ENCODE data around the gene ENTPD2.
A peak's percentile ranks its signal among the peaks of the same experiment; 100 is the strongest.

Gene ENTPD2

GRCh38 chr9:137027369-137028262 is 26.2 kb downstream of the ENTPD2 start, which contains the start of gene ABCA2:
ABCA2 (minus strand) TSS chr9:137028237; CDS start chr9:137028140, 97 bp downstream.
- TF ChIP-seq FOXM1 (IDR thresholded peaks at IDR 0.05; ENCODE audit: borderline replicate concordance, low read depth) = no peak
- TF ChIP-seq USF1 (IDR thresholded peaks at IDR 0.05) = no peak
- peak; percentile 80; the same call in 1 of the 2 replicates for TF ChIP-seq ZBTB7A (IDR thresholded peaks at IDR 0.05; ENCODE audit: low read depth)

GRCh38 chr9:137026828-137027227 is 27.0 kb downstream of the ENTPD2 start:
- no peak for TF ChIP-seq ZBTB7A (IDR thresholded peaks at IDR 0.05; ENCODE audit: low read depth)
- no peak for TF ChIP-seq TAF1 (IDR thresholded peaks at IDR 0.05; ENCODE audit: low read depth)
- TF ChIP-seq YY1 (IDR thresholded peaks at IDR 0.05; ENCODE audit: low read depth) = no peak
- TF ChIP-seq USF1 (IDR thresholded peaks at IDR 0.05) = no peak
- no peak for TF ChIP-seq CREB1 (IDR thresholded peaks at IDR 0.05; ENCODE audit: low read depth)
- no peak for TF ChIP-seq NFIC (IDR thresholded peaks at IDR 0.05)

- TF ChIP-seq MAX (IDR thresholded peaks at IDR 0.05) (no peak), EP300 (IDR thresholded peaks at IDR 0.05; ENCODE audit: borderline replicate concordance) (no peak), TAF1 (IDR thresholded peaks at IDR 0.05; ENCODE audit: low read depth) (no peak), FOXM1 (IDR thresholded peaks at IDR 0.05; ENCODE audit: borderline replicate concordance, low read depth) (no peak), NFIC (IDR thresholded peaks at IDR 0.05) (no peak), TEAD4 (IDR thresholded peaks at IDR 0.05) (no peak), TCF12 (IDR thresholded peaks at IDR 0.05; ENCODE audit: low read depth) (no peak), CREB1 (IDR thresholded peaks at IDR 0.05; ENCODE audit: low read depth) (no peak), USF1 (IDR thresholded peaks at IDR 0.05) (no peak), REST (IDR thresholded peaks at IDR 0.05; ENCODE audit: low read depth) (no peak)
Observed at GRCh38 chr9:137026384-137026783, 27.5 kb downstream of the ENTPD2 start.

- TF ChIP-seq CREB1 (IDR thresholded peaks at IDR 0.05; ENCODE audit: low read depth) (no peak), NFIC (IDR thresholded peaks at IDR 0.05) (no peak), EGR1 (IDR thresholded peaks at IDR 0.05) (peak; percentile 50; the same call in 1 of the 2 replicates), MAX (IDR thresholded peaks at IDR 0.05) (peak; percentile 85), USF1 (IDR thresholded peaks at IDR 0.05) (no peak), RAD21 (IDR thresholded peaks at IDR 0.05; ENCODE audit: low read depth) (peak; percentile 39; the same call in 1 of the 2 replicates), REST (IDR thresholded peaks at IDR 0.05; ENCODE audit: low read depth) (no peak), YY1 (IDR thresholded peaks at IDR 0.05; ENCODE audit: low read depth) (no peak), CEBPB (IDR thresholded peaks at IDR 0.05) (peak; percentile 47; the same call in 1 of the 2 replicates), TEAD4 (IDR thresholded peaks at IDR 0.05) (no peak), TAF1 (IDR thresholded peaks at IDR 0.05; ENCODE audit: low read depth) (no peak), FOXM1 (IDR thresholded peaks at IDR 0.05; ENCODE audit: borderline replicate concordance, low read depth) (no peak), TCF12 (IDR thresholded peaks at IDR 0.05; ENCODE audit: low read depth) (peak; percentile 53; the same call in 1 of the 2 replicates), EP300 (IDR thresholded peaks at IDR 0.05; ENCODE audit: borderline replicate concordance) (no peak), ZBTB7A (IDR thresholded peaks at IDR 0.05; ENCODE audit: low read depth) (peak; percentile 26; the same call in 1 of the 2 replicates)
Observed at GRCh38 chr9:137025517-137025966, 28.3 kb downstream of the ENTPD2 start.

- TF ChIP-seq ZBTB7A (IDR thresholded peaks at IDR 0.05; ENCODE audit: low read depth) (no peak), EGR1 (IDR thresholded peaks at IDR 0.05) (no peak), TAF1 (IDR thresholded peaks at IDR 0.05; ENCODE audit: low read depth) (no peak), CREB1 (IDR thresholded peaks at IDR 0.05; ENCODE audit: low read depth) (no peak), REST (IDR thresholded peaks at IDR 0.05; ENCODE audit: low read depth) (no peak), EP300 (IDR thresholded peaks at IDR 0.05; ENCODE audit: borderline replicate concordance) (no peak), TCF12 (IDR thresholded peaks at IDR 0.05; ENCODE audit: low read depth) (no peak), TEAD4 (IDR thresholded peaks at IDR 0.05) (no peak), CEBPB (IDR thresholded peaks at IDR 0.05) (no peak), RAD21 (IDR thresholded peaks at IDR 0.05; ENCODE audit: low read depth) (no peak), MAX (IDR thresholded peaks at IDR 0.05) (no peak), USF1 (IDR thresholded peaks at IDR 0.05) (no peak), FOXM1 (IDR thresholded peaks at IDR 0.05; ENCODE audit: borderline replicate concordance, low read depth) (no peak), NFIC (IDR thresholded peaks at IDR 0.05) (no peak), YY1 (IDR thresholded peaks at IDR 0.05; ENCODE audit: low read depth) (no peak)
Observed at GRCh38 chr9:137023583-137023991, 30.3 kb downstream of the ENTPD2 start.
